Measurements from ENCODE around the gene GNRH2.

- TF ChIP-seq CTCF (IDR thresholded peaks at IDR 0.05): no peak
- TF ChIP-seq POLR2A (IDR thresholded peaks at IDR 0.05; ENCODE audit: low read depth): no peak
Observed at GRCh38 chr20:3071610-3072529, 28.4 kb downstream of the GNRH2 start, which contains the start of gene OXT.

Data from esophagus muscularis mucosa (tissue), 3 donors.